K562 (cell line): ENCODE results near the gene RILP. TPM values are rescaled to one million over a fixed set of nuclear protein-coding genes. Genes with fewer than 3 reads are reported as not detected.

Experiments
- ARID4B ChIP-seq: sonication (generic); formaldehyde crosslinking; IDR thresholded peaks from 2 replicates; pipeline ENCODE4 v1.8.0; 2022; ENCODE audit warnings: mild to moderate bottlenecking, missing genetic modification reagents
- E2F6 ChIP-seq, 2 experiments: IDR thresholded peaks; 2 replicates each; pipeline ENCODE4 v1.6.1; 2011; ENCODE audit warnings: borderline replicate concordance in 1 of 2, control low read depth in 1 of 2, low read depth in 1 of 2, low read length in 1 of 2, mild to moderate bottlenecking in 1 of 2, mixed read lengths in 1 of 2, moderate library complexity in 1 of 2; ENCODE audit not compliant: insufficient read depth in 1 of 2, insufficient read length in 1 of 2, poor library complexity in 1 of 2, severe bottlenecking in 1 of 2; ENCODE audit errors: extremely low read depth in 1 of 2
- FOXP1 ChIP-seq: sonication (generic); formaldehyde crosslinking; IDR thresholded peaks from 2 replicates; pipeline ENCODE4 v1.8.0; 2022; ENCODE audit warnings: mild to moderate bottlenecking, missing genetic modification reagents
- GMEB1 ChIP-seq: fragments of 250-450 bp; sonication (Bioruptor Pico); IDR thresholded peaks from 2 replicates; pipeline ENCODE4 v1.4.0; 2020; ENCODE audit warnings: mild to moderate bottlenecking
- GTF2A2 ChIP-seq: IDR thresholded peaks from 2 replicates; pipeline ENCODE4 v1.6.1; 2016; ENCODE audit warnings: mild to moderate bottlenecking, missing genetic modification characterization, missing compliant biosample characterization
- NR2C1 ChIP-seq, 2 experiments: fragments of 450-650 bp; IDR thresholded peaks; 2 replicates each; pipeline ENCODE4 v1.6.1; 2017; ENCODE audit warnings: mild to moderate bottlenecking in 2 of 2, antibody characterized with exemption in 1 of 2, inconsistent platforms in 1 of 2, missing compliant biosample characterization in 1 of 2, missing genetic modification characterization in 1 of 2
- TFAP4 ChIP-seq: sonication (generic); formaldehyde crosslinking; IDR thresholded peaks from 2 replicates; pipeline ENCODE4 v1.8.0; 2022; ENCODE audit warnings: missing genetic modification reagents, mild to moderate bottlenecking, moderate library complexity, borderline replicate concordance
- TSHZ1 ChIP-seq: fragments of 250-450 bp; sonication (Bioruptor Pico); IDR thresholded peaks from 2 replicates; pipeline ENCODE4 v1.4.0; 2020; ENCODE audit warnings: mild to moderate bottlenecking, moderate library complexity
- ZNF57 ChIP-seq: fragments of 450-650 bp; formaldehyde crosslinking; IDR thresholded peaks from 2 replicates; pipeline ENCODE4 v1.4.0; 2020; ENCODE audit warnings: mild to moderate bottlenecking, moderate library complexity
- ZNF589 ChIP-seq: fragments of 200-800 bp; sonication (Bioruptor generic); IDR thresholded peaks from 2 replicates; pipeline ENCODE4 v1.6.1; 2016; ENCODE audit warnings: low read depth, missing genetic modification characterization, missing compliant biosample characterization
- polyA plus RNA-seq, 8 experiments: library from polyadenylated mRNA; depleted of rRNA in 4 of 8; stranded (reverse) in 5 of 8; unstranded in 3 of 8; fragments of >200 nt; fragmentation: Nextera tagmentation in 2 of 8; fragmentation: Illumina TruSeq in 1 of 8; extraction: Ambion mirVana in 2 of 8; extraction: Trizol in 1 of 8; gene quantifications; 2 replicates each; pipeline versions ENCODE4 v1.2.1 to v1.2.3, GENCODE V29; 2011 to 2014; ENCODE audit warnings: inconsistent platforms in 1 of 8, missing spikeins in 1 of 8
- total RNA-seq, 7 experiments: library from RNA; depleted of rRNA in 6 of 7; stranded (reverse); fragments of >200 nt in 6 of 7; fragmentation: Illumina TruSeq in 2 of 7; extraction: Trizol in 2 of 7; gene quantifications; 2 replicates each; pipeline versions ENCODE4 v1.2.1 to v1.2.3, GENCODE V29; 2011 to 2021; ENCODE audit warnings: low replicate concordance in 1 of 7

The RILP gene
- total and polyA plus RNA-seq, 9 of the 15 experiments (the other 6 are each of a cell fraction or from before 2014, with no cell fraction given), result 0.75 to 54.9 (median 27.8) TPM

- TF ChIP-seq TFAP4 (CRISPR knock-in tag), result peak; percentile 59; the same call in 1 of the 2 replicates
- peak; percentile 16; the same call in 1 of the 2 replicates for TF ChIP-seq GMEB1
- no peak for TF ChIP-seq GTF2A2 (tag)
- no peak for TF ChIP-seq ZNF589
- no peak for TF ChIP-seq TSHZ1
- no peak for TF ChIP-seq NR2C1 (IDR thresholded peaks at IDR 0.05)
- TF ChIP-seq NR2C1 (tag; IDR thresholded peaks at IDR 0.05), result no peak
- no peak for TF ChIP-seq ZNF57 (CRISPR knock-in tag)
- TF ChIP-seq ARID4B (CRISPR knock-in tag), result peak; percentile 72
- TF ChIP-seq FOXP1 (CRISPR knock-in tag), result no peak
- TF ChIP-seq E2F6 (IDR thresholded peaks at IDR 0.05; ENCODE audit: borderline replicate concordance in 1 of 2, extremely low read depth in 1 of 2, insufficient read depth in 1 of 2, insufficient read length in 1 of 2, low read depth in 1 of 2, low read length in 1 of 2, poor library complexity in 1 of 2, severe bottlenecking in 1 of 2), result peak; percentile 69 to 78
Observed at GRCh38 chr17:1627982-1628855, 21.4 kb downstream of the RILP start, which contains the start of gene SLC43A2 (continued).
